GM15510 (cell line): ENCODE measurements around the gene LRRC1.

Source experiments
- POLR2A ChIP-seq: IDR thresholded peaks from 3 replicates; pipeline ENCODE4 v1.6.1; 2011; ENCODE audit warnings: borderline replicate concordance; ENCODE audit not compliant: insufficient read length; ENCODE audit errors: extremely low read depth

Gene LRRC1

GRCh38 chr6:53822401-53823125 is 27.8 kb downstream of the LRRC1 start:
- TF ChIP-seq POLR2A, result no peak

- TF ChIP-seq POLR2A, result no peak
These were observed 29.9 kb downstream of the LRRC1 start for GRCh38 chr6:53824714-53825113.

- no peak for TF ChIP-seq POLR2A
These were observed 30.9 kb downstream of the LRRC1 start for GRCh38 chr6:53825532-53826321.

GRCh38 chr6:53827531-53827930 is 32.7 kb downstream of the LRRC1 start:
- TF ChIP-seq POLR2A, result no peak

GRCh38 chr6:53828215-53828614 is 33.4 kb downstream of the LRRC1 start:
- no peak for TF ChIP-seq POLR2A

GRCh38 chr6:53828966-53829697 is 34.3 kb downstream of the LRRC1 start:
- TF ChIP-seq POLR2A, result no peak

GRCh38 chr6:53829698-53830221 is 35.0 kb downstream of the LRRC1 start:
- no peak for TF ChIP-seq POLR2A

- TF ChIP-seq POLR2A, result no peak
These were observed 35.6 kb downstream of the LRRC1 start for GRCh38 chr6:53830366-53830765.

GRCh38 chr6:53831081-53831869 is 36.5 kb downstream of the LRRC1 start:
- TF ChIP-seq POLR2A, result no peak

GRCh38 chr6:53831936-53832660 is 37.3 kb downstream of the LRRC1 start:
- TF ChIP-seq POLR2A, result no peak

GRCh38 chr6:53833155-53833554 is 38.4 kb downstream of the LRRC1 start:
- TF ChIP-seq POLR2A, result no peak

- TF ChIP-seq POLR2A, result no peak
These were observed 39.3 kb downstream of the LRRC1 start for GRCh38 chr6:53834132-53834531.

- TF ChIP-seq POLR2A, result no peak
These were observed 43.3 kb downstream of the LRRC1 start for GRCh38 chr6:53837865-53838769.

GRCh38 chr6:53840027-53840426 is 45.2 kb downstream of the LRRC1 start:
- TF ChIP-seq POLR2A, result no peak
